ENCODE measurements around the gene ADAMTS17.

Gene ADAMTS17

DNA sequence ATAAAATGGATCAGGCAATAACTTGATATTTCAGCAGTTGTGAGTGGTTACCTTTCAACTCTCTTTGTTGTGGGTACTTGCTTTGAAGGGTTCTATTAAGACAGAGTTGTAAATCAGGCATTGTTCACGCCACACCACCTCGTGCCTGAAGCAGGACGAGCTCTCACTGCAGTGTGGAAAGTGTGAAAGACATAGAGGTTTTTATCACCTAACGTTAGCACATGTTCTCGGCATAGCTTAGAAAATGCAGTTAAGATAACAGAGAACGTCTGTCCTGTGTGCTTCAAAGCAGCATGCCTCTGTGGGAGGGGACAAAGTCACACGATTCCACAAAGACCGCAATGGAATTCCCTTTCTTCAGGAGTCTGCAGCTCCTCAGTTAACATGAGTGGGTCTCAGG lies 7.8 kb downstream of the ADAMTS17 start:
- no peaks in the 10 kb centered on the region for H4K20me1 ChIP-seq
- H3K4me1 ChIP-seq: peaks cover 14% of the 10 kb centered on the region
- no peak for TF ChIP-seq Cebpa-rat (IDR thresholded peaks at IDR 0.05)
- H3K4me2 ChIP-seq: no peak overlapping the region
- no peak overlapping the region for H3K27ac ChIP-seq
- peaks cover under 1% of the 10 kb centered on the region; the same call in 1 of the 2 replicates for H3K27me3 ChIP-seq
- H3K4me3 ChIP-seq: no peak overlapping the region
- H3K36me3 ChIP-seq: no peaks in the 10 kb centered on the region
- H3K9ac ChIP-seq: no peak overlapping the region
- H3K9me3 ChIP-seq: no peaks in the 10 kb centered on the region

DNA sequence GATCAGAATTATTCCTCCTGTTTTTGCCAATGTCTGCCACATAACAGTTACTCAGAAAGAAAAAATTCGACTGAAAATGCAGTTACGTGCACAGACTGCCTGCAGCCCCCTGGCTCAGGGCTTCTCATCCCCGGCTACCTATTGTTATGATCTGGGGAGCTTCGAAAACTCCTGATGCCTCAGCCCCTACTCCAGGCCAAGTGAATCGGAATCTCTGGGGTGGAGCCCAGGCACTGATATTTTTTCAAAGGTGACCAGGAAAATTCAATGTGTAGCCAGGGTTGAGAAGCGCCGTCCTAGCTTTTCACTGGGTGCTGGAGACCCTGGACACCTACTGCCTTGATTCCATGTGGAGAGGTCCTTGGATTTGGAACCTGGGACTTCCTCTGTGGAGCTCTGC lies 8.5 kb downstream of the ADAMTS17 start:
- Histone ChIP-seq H3K4me3 (no peak overlapping the region), H3K4me1 (peaks cover 14% of the 10 kb centered on the region), H3K9ac (no peak overlapping the region), H3K27ac (no peak overlapping the region), H4K20me1 (no peaks in the 10 kb centered on the region), H3K27me3 (no peaks in the 10 kb centered on the region), H3K36me3 (no peaks in the 10 kb centered on the region), H3K9me3 (no peaks in the 10 kb centered on the region), H3K4me2 (no peak overlapping the region)
- no peak for TF ChIP-seq Cebpa-rat (IDR thresholded peaks at IDR 0.05)

DNA sequence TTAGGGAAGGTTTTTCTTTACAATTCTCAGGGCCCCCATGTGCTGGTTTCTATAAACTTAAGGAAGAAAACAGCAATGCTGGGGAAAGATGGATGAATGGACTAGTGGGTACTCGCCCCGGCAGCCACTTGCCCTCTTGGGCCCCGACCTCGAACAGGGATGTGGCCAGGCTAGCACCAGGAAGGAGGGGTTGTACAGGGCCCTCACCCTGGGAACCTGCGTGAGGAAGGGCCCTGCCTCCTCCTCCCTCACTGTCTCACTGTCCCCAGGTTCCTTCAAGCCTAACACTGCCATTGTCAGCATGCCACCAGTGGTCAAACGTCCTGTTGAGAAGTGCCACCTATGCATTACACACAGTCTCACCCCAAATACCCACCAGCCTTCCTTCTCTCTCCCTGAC lies 9.1 kb downstream of the ADAMTS17 start:
- H3K9me3 ChIP-seq: no peaks in the 10 kb centered on the region
- H3K36me3 ChIP-seq: no peaks in the 10 kb centered on the region
- no peak for TF ChIP-seq Cebpa-rat (IDR thresholded peaks at IDR 0.05)
- H3K4me1 ChIP-seq: peaks cover 14% of the 10 kb centered on the region
- no peak overlapping the region for H3K4me3 ChIP-seq
- H3K27me3 ChIP-seq: no peaks in the 10 kb centered on the region
- no peak overlapping the region for H3K27ac ChIP-seq
- H3K9ac ChIP-seq: no peak overlapping the region
- H3K4me2 ChIP-seq: no peak overlapping the region
- no peaks in the 10 kb centered on the region for H4K20me1 ChIP-seq

DNA sequence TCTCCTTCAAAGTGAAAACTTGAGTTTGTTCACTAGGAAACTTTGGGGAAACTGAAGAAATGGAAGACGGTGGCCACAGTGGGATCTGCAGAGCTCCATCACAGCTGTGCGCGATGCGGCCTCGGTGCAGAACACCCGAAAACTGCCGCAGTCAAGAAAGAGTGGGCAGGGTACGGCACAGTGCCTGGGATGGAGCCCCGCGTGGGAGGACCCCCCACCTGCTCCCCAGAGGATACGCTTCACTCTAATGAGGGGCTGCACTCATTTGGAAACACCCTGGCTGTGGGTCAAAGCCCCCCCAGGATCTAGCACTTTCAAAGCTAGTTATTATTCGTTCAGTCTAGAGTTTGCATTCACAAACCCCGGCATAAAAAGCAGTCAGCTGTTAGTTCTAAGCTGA lies 9.5 kb downstream of the ADAMTS17 start:
- no peak for TF ChIP-seq Cebpa-rat (IDR thresholded peaks at IDR 0.05)
- Histone ChIP-seq H3K27ac (no peak overlapping the region), H3K4me1 (peaks cover 14% of the 10 kb centered on the region), H3K36me3 (no peaks in the 10 kb centered on the region), H4K20me1 (no peaks in the 10 kb centered on the region), H3K27me3 (no peaks in the 10 kb centered on the region), H3K4me3 (no peak overlapping the region), H3K9ac (no peak overlapping the region), H3K4me2 (no peak overlapping the region), H3K9me3 (no peaks in the 10 kb centered on the region)

DNA sequence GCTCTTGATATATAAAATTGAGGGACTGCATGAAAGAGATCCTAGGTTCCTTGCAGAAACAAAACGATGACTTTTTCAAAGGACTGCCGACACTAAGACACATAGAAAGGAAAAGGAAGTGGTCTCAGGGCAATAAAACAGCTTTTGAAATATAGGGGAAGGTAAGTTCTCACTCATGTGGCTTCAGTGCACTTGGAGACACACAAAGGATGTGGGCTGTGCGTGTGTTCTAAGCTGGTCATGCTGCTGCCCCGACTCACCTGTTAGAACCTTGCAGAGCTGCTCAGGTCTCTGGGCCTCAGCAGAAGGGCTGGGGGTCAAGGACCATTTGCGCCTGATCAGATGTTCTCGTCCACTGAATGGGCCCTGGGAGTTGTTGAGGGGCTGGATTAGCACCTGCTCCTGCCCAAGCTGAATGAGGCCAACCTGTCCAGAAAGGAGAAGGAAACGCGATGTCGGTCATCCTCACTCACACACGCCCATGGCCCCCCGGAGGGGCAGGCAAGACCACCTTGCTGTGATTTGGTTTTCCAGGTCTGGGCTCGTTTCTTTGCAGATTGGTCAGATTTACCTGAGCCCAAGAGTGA lies 11.1 kb downstream of the ADAMTS17 start:
- H4K20me1 ChIP-seq: no peaks in the 10 kb centered on the region
- TF ChIP-seq Cebpa-rat (IDR thresholded peaks at IDR 0.05): no peak
- H3K9me3 ChIP-seq: no peaks in the 10 kb centered on the region
- no peak overlapping the region for H3K27ac ChIP-seq
- no peaks in the 10 kb centered on the region for H3K27me3 ChIP-seq
- peak overlapping the region; percentile 41; the same call in 1 of the 2 replicates for H3K4me2 ChIP-seq
- H3K9ac ChIP-seq: no peak overlapping the region
- no peaks in the 10 kb centered on the region for H3K36me3 ChIP-seq
- peaks cover 14% of the 10 kb centered on the region for H3K4me1 ChIP-seq
- no peak overlapping the region for H3K4me3 ChIP-seq

DNA sequence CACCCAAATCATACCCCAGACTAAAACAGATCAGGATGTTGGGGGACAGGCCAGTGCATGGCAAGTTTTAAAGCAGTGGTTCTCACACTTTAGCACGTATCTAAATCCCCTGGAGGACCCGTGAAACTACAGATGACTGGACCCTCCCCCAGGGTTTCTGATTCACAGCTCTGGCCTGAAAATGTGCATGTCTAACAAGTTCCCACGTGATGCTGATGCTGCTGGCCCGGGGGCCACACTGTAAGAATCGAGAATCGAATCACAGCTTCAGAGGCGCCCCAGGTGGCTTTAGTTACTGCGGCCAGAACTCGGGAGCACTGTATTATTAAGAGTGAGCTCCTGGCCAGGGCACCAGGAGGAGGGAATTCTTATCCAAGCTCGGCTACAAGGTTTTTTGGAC lies 11.6 kb downstream of the ADAMTS17 start:
- no peaks in the 10 kb centered on the region for H3K9me3 ChIP-seq
- H3K4me1 ChIP-seq: peaks cover 14% of the 10 kb centered on the region
- no peak overlapping the region for H3K27ac ChIP-seq
- H4K20me1 ChIP-seq: no peaks in the 10 kb centered on the region
- H3K4me2 ChIP-seq: peak overlapping the region; percentile 41
- no peak overlapping the region for H3K4me3 ChIP-seq
- H3K9ac ChIP-seq: no peak overlapping the region
- no peak for TF ChIP-seq Cebpa-rat (IDR thresholded peaks at IDR 0.05)
- H3K27me3 ChIP-seq: no peaks in the 10 kb centered on the region
- H3K36me3 ChIP-seq: no peaks in the 10 kb centered on the region

DNA sequence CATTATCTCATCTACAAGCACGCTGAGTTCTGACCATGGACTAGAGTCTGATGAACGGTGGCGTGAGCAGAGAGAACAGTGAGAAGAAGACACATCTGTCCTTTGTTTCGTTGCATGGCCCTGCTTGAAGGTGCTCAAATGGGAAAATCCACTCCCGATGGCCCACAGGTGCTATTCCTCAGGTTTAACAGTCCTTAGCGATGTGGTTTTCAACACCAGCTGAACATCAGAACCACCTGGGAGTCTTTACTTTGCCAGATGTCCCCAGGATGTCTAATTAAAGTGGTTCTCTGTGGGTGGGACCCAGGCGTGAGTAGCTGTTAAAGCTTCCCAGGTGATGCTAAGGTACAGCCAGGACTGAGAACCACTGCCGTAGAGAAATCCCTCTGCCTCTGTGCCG lies 13.0 kb downstream of the ADAMTS17 start:
- Histone ChIP-seq H3K9ac (no peak overlapping the region), H4K20me1 (no peaks in the 10 kb centered on the region), H3K4me2 (no peak overlapping the region), H3K36me3 (no peaks in the 10 kb centered on the region), H3K9me3 (no peaks in the 10 kb centered on the region), H3K27me3 (no peaks in the 10 kb centered on the region), H3K27ac (no peak overlapping the region), H3K4me1 (peaks cover 14% of the 10 kb centered on the region), H3K4me3 (no peak overlapping the region)
- TF ChIP-seq Cebpa-rat (IDR thresholded peaks at IDR 0.05): no peak

DNA sequence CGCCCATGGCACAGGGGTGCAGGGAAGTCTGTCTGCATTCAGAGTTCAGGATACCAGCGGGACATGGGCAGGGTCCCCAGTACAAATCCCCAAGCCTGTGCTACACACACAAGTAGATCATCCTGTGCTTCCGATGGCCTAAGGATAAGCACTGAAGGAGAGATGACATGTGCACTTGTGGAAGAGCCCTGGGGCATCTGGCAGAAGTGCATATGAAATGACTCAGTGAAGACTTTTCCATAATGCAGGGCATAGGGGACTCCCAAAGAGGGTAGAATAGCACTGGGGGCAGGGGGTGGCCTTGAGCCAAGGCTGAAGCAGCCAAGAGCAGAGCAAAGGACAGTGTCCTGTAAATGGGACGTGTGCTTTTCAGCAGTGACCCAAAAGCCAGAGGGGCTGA lies 22.9 kb downstream of the ADAMTS17 start:
- Histone ChIP-seq H3K36me3 (no peaks in the 10 kb centered on the region), H3K4me1 (no peaks in the 10 kb centered on the region), H4K20me1 (no peaks in the 10 kb centered on the region), H3K27me3 (no peaks in the 10 kb centered on the region), H3K4me2 (no peak overlapping the region), H3K9ac (no peak overlapping the region), H3K27ac (no peak overlapping the region), H3K4me3 (no peak overlapping the region), H3K9me3 (0 out of 2 replicates have a peak, but pooled peaks cover 4% of the 10 kb centered on the region)
- TF ChIP-seq Cebpa-rat (IDR thresholded peaks at IDR 0.05): no peak

DNA sequence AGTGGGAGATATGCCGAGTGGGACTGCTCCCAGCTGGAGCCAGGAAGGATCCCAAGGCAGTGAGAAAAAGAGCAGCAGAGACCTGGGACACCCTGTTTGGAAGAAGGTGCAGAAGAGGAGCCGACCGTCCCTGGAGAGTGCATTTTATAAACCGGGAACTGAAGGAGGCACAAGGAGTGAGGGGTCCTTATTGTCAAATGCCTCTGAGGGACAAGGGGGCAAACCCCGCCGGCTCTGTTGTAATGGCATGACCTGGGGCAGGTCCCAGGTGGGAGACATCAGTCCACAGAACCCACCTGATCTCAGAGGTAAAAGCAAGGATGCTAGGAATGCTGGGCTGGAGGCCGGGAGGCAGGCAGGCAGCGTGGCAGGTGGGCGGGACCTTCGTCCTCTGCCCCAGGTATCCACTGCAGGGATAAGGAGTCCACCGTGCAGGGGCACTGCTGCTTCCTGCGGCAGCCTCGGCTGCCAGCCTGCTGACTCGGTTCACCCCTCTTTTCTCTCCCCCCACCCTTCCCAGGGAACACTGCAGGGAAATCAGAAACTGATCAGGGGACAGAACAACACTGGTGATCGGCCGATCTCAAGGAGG lies 26.9 kb downstream of the ADAMTS17 start:
- Histone ChIP-seq H3K27ac (no peak overlapping the region), H3K9ac (no peak overlapping the region), H3K9me3 (0 out of 2 replicates have a peak, but pooled peaks cover 4% of the 10 kb centered on the region), H3K36me3 (no peaks in the 10 kb centered on the region), H3K4me2 (no peak overlapping the region), H4K20me1 (no peaks in the 10 kb centered on the region), H3K4me1 (peaks cover 8% of the 10 kb centered on the region), H3K4me3 (no peak overlapping the region), H3K27me3 (no peaks in the 10 kb centered on the region)
- TF ChIP-seq Cebpa-rat (IDR thresholded peaks at IDR 0.05): no peak

DNA sequence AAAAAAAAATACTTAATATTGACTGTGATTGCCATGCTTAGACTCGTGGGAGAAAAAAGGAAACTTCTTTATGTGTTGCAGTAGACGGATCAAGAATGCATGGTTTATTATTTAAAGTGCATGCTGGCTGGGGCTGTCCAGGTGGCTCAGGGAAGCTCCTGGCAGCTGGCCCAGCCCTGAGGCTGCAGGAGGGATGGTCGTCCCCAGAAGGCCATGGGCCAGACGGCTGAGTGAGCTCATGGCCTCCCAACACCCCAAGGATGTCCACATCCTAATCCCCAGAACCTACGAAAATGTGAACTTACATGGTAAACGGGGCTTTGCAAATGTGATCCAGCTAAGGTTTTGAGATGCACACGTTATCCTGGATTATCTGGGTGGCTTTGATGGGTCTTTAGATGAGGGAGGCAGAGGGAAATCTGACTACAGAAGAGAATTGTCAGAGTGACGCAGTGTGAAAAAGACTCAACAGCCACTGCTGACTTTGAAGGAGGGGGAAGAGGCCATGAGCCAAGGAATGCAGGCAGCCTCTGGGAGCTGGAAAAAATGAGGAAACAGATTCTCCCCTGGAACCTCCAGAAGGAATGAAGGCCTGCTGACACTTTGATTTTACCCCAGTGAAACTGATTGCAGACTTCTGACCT lies 29.8 kb downstream of the ADAMTS17 start:
- H3K9ac ChIP-seq: no peak overlapping the region
- no peaks in the 10 kb centered on the region for H3K9me3 ChIP-seq
- no peaks in the 10 kb centered on the region for H3K27me3 ChIP-seq
- no peak overlapping the region for H3K27ac ChIP-seq
- no peaks in the 10 kb centered on the region for H4K20me1 ChIP-seq
- TF ChIP-seq Cebpa-rat (IDR thresholded peaks at IDR 0.05): no peak
- H3K4me3 ChIP-seq: no peak overlapping the region
- peaks cover 30% of the 10 kb centered on the region for H3K4me1 ChIP-seq
- H3K36me3 ChIP-seq: no peaks in the 10 kb centered on the region
- H3K4me2 ChIP-seq: no peak overlapping the region

Measured in BLaER1 (cell line).